Measurements from ENCODE around the gene MAU2. TPM values are rescaled to one million over a fixed set of nuclear protein-coding genes. Genes with fewer than 3 reads are reported as not detected.
"Not testable (repeated sequence)": the region's sequence is repeated elsewhere in the genome, so short reads cannot be mapped to it uniquely, and the experiment has no call there.

The MAU2 gene
- total RNA-seq, 2 donors from 2014 or later = 83.7 to 122 TPM

GRCh38 chr19:19345232-19345631 is 24.6 kb downstream of the MAU2 start:
- Mint-ChIP-seq H3K27ac (no peak overlapping the region), H3K4me3 (no peak overlapping the region), H3K27me3 (no peaks in the 10 kb centered on the region), H3K4me1 (ENCODE audit: low read depth in 2 of 2) (no peaks in the 10 kb centered on the region), H3K36me3 (no peaks in the 10 kb centered on the region), H3K9me3 (no peaks in the 10 kb centered on the region)
- DNase-seq (ENCODE audit: low spot score) (no peak), ATAC-seq (no peak)

- H3K36me3 Mint-ChIP-seq = no peaks in the 10 kb centered on the region
- DNase-seq (ENCODE audit: low spot score) (no peak), ATAC-seq (no peak)
- H3K27me3 Mint-ChIP-seq = no peaks in the 10 kb centered on the region
- no peaks in the 10 kb centered on the region for H3K4me1 Mint-ChIP-seq (ENCODE audit: low read depth in 2 of 2)
- H3K4me3 Mint-ChIP-seq = no peak overlapping the region
- H3K27ac Mint-ChIP-seq = peak overlapping the region in 1 of 2 donors; percentile 48
- no peaks in the 10 kb centered on the region for H3K9me3 Mint-ChIP-seq
Observed at GRCh38 chr19:19345970-19346369, 25.3 kb downstream of the MAU2 start.

DNA sequence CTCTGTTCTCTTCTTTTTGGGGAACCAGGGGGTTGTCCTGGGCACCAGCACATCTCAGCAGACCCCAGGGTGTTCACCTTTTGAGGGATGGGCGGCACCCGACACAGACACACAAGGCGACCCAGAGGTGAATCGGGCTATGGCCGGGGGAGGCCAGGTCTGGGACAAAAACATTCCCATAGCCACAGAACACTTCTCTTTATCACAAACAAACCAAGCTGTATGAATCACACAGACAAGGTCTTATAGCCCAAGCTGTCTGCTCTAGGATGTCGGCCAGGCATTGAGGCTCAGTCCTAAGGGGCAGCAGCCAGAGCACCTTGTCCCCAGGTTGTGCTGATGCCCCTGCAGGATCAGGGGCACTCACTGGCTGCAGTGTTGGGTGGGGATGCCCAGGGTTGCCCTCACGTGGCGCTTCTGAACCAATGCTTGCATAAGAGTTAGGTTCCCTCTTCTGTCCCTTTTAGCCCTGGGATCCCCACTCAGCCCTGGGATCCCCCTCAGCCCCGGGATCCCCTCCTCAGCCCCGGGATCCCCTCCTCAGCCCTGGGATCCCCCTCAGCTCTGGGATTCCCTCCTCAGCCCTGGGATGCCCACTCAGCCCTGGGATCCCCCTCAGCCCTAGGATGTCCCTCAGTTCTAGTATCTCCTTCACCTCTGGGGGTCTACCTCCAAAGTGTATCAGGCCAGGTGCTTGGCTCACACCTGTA is 26.9 kb downstream of the MAU2 start:
- no peaks in the 10 kb centered on the region for H3K4me1 Mint-ChIP-seq (ENCODE audit: low read depth in 2 of 2)
- DNase-seq (ENCODE audit: low spot score) = no peak
- no peaks in the 10 kb centered on the region for H3K27me3 Mint-ChIP-seq
- H3K27ac Mint-ChIP-seq = peak overlapping the region in 1 of 2 donors; percentile 48
- ATAC-seq = peak in 1 of 2 donors; percentile 12
- no peak overlapping the region for H3K4me3 Mint-ChIP-seq
- H3K9me3 Mint-ChIP-seq = no peaks in the 10 kb centered on the region
- H3K36me3 Mint-ChIP-seq = no peaks in the 10 kb centered on the region

DNA sequence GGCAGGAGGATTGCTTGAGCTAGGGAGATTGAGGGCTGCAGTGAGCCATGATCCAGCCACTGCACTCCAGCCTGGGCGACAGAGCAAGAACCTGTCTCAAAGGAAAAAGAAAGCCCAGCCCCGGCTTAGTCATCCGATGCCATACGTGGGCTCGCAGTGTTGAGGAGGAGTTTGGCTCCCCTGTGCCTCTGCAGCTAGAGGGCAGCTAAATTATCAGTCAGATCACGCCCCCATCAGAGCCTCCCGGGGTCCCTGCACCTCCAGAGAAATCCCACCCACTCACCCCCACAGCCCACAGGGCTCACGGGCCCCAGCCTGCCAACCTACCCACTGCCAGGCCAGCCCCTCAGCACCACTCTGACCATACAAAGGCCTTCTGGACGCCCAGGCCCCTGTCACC is 27.6 kb downstream of the MAU2 start:
- no peaks in the 10 kb centered on the region for H3K4me1 Mint-ChIP-seq (ENCODE audit: low read depth in 2 of 2)
- no peaks in the 10 kb centered on the region for H3K9me3 Mint-ChIP-seq
- ATAC-seq (no peak), DNase-seq (ENCODE audit: low spot score) (no peak)
- H3K27ac Mint-ChIP-seq = no peak overlapping the region
- H3K27me3 Mint-ChIP-seq = no peaks in the 10 kb centered on the region
- H3K4me3 Mint-ChIP-seq = no peak overlapping the region
- no peaks in the 10 kb centered on the region for H3K36me3 Mint-ChIP-seq

- no peak for DNase-seq (ENCODE audit: low spot score)
- Mint-ChIP-seq H3K4me1 (ENCODE audit: low read depth in 2 of 2) (no peaks in the 10 kb centered on the region), H3K4me3 (no peak overlapping the region), H3K27me3 (no peaks in the 10 kb centered on the region), H3K27ac (no peak overlapping the region), H3K36me3 (no peaks in the 10 kb centered on the region), H3K9me3 (no peaks in the 10 kb centered on the region)
- ATAC-seq = no peak
Observed at GRCh38 chr19:19349365-19349764, 28.7 kb downstream of the MAU2 start.

GRCh38 chr19:19350756-19351155 is 30.1 kb downstream of the MAU2 start:
- H3K36me3 Mint-ChIP-seq; H3K4me1 Mint-ChIP-seq (ENCODE audit: low read depth in 2 of 2); H3K27ac Mint-ChIP-seq; H3K9me3 Mint-ChIP-seq; H3K4me3 Mint-ChIP-seq; ATAC-seq; DNase-seq (ENCODE audit: low spot score); H3K27me3 Mint-ChIP-seq: not testable (repeated sequence)

DNA sequence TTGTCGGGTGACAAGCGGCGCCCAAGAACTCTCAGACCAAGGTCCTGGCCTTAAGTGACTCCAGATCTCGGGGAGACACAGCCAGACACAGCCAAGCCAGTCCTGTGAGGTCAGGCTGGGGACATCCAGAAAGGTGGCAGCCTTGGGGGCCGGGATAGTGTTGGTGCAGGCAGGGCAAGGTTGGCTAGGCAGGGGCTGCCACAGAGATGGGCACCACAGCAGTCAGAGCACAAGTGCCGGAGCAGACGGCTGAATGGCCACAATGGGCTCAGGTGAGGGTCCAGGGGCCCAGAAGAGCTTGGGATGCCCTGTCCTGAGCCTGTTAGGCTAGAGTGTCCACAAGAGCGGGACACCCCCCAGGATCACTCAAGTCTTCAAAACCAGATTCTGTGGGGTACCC is 32.2 kb downstream of the MAU2 start:
- no peaks in the 10 kb centered on the region for H3K4me1 Mint-ChIP-seq (ENCODE audit: low read depth in 2 of 2)

GRCh38 chr19:19354007-19354406 is 33.4 kb downstream of the MAU2 start:
- Mint-ChIP-seq H3K36me3 (no peaks in the 10 kb centered on the region), H3K4me3 (no peak overlapping the region), H3K27me3 (no peaks in the 10 kb centered on the region), H3K9me3 (no peaks in the 10 kb centered on the region), H3K27ac (no peak overlapping the region), H3K4me1 (ENCODE audit: low read depth in 2 of 2) (no peaks in the 10 kb centered on the region)
- ATAC-seq (no peak), DNase-seq (ENCODE audit: low spot score) (no peak)

More for the DNA sequence above, 32.2 kb downstream of the MAU2 start:
- H3K9me3 Mint-ChIP-seq = no peaks in the 10 kb centered on the region
- H3K27ac Mint-ChIP-seq = no peak overlapping the region
- ATAC-seq (no peak), DNase-seq (ENCODE audit: low spot score) (no peak)
- H3K4me3 Mint-ChIP-seq = no peak overlapping the region
- no peaks in the 10 kb centered on the region for H3K36me3 Mint-ChIP-seq
- H3K27me3 Mint-ChIP-seq = no peaks in the 10 kb centered on the region

- Mint-ChIP-seq H3K4me3 (no peak overlapping the region), H3K9me3 (no peaks in the 10 kb centered on the region), H3K4me1 (ENCODE audit: low read depth in 2 of 2) (no peaks in the 10 kb centered on the region), H3K36me3 (no peaks in the 10 kb centered on the region), H3K27ac (no peak overlapping the region), H3K27me3 (no peaks in the 10 kb centered on the region)
- DNase-seq (ENCODE audit: low spot score) (no peak), ATAC-seq (no peak)
Observed at GRCh38 chr19:19354932-19355331, 34.3 kb downstream of the MAU2 start.

DNA sequence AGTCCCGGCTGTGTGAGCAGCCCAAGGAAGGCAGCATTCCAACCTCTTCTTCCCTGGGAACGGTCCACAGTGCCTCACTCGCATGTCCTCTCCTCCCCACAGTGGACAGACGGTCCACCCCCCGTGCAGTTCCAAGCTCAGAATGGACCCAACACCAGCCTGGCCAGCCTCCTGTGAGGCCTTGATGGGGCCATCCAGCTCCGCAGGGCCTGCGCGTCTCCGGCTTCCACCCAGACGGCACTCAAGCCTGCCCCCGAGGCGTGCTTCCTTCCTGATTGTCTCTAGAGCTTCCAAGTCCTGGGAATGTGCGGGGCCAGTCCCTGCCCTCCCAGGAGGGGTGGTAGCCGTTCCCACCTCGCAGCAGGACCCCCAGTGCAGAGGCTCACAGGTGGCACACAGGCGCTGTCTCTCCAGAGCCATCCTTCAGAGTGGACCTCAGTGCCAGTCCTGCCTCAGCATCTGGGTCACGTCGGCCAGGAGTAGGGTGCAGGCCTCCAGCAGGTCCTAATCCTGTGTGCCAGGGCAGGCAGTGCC is 35.0 kb downstream of the MAU2 start:
- Mint-ChIP-seq H3K27me3 (no peaks in the 10 kb centered on the region), H3K27ac (no peak overlapping the region), H3K4me1 (ENCODE audit: low read depth in 2 of 2) (no peaks in the 10 kb centered on the region), H3K36me3 (no peaks in the 10 kb centered on the region), H3K4me3 (no peak overlapping the region), H3K9me3 (no peaks in the 10 kb centered on the region)
- DNase-seq (ENCODE audit: low spot score) (no peak), ATAC-seq (peak in 1 of 2 donors; percentile 12)

DNA sequence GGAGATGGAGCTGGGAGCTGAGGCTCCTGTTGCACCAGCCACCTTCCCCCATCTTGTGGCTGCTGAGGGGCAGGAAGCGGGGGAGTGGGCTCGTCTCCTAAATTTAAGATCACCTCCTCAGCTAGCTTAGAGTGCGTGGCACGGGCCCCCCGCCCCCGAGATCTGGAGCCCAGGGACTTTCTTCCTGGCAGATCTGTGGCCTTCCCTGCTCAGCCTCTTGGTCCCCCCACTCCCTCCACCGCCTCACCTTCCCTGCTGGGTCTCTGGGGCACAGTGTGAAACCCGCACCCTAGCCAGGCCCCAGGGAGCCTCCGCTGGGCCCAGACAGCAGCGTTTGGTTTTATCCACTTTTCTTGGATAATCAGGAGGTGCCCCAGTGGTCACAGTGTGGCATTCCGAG is 35.9 kb downstream of the MAU2 start:
- ATAC-seq = no peak

DNA sequence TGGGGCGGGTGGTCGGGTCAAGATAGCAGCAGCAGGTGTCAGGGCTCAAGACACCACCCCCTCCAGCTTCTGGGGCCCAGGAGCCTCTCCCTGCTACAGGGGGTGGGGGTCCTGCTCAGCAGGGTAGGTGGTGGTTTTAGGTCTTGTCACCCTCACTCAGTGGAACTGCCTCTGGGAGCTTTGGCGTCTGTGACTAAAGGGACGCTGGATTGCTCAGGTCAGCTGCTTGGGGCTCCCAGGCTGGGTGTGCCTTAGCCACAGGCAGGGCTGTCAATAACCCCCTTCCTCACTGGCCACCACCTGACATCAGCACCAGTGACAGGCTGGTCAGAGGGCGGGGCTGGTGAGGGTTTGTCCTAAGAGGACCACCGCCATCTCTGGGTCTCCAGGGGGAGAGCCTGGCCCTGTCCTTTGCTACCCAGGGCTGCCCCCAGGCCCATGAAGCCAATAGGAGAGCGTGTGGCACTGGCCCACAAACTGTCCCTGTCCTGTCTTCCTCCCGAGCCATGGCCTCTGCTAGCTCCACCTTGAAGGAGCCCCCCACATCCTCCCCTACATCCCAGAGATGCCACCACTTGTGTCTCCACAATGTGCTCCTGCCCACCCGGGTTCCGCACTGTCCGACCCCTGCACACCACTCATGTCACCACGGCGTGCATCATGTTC is 36.4 kb downstream of the MAU2 start:
- H3K4me1 Mint-ChIP-seq (ENCODE audit: low read depth in 2 of 2) = peaks cover 5 to 8% of the 10 kb centered on the region in 2 donors
- ATAC-seq (no peak), DNase-seq (ENCODE audit: low spot score) (no peak)
- no peak overlapping the region for H3K4me3 Mint-ChIP-seq
- no peaks in the 10 kb centered on the region for H3K36me3 Mint-ChIP-seq
- H3K27me3 Mint-ChIP-seq = no peaks in the 10 kb centered on the region
- H3K27ac Mint-ChIP-seq = no peak overlapping the region
- H3K9me3 Mint-ChIP-seq = no peaks in the 10 kb centered on the region

More for the DNA sequence above, 35.9 kb downstream of the MAU2 start:
- Mint-ChIP-seq H3K36me3 (no peaks in the 10 kb centered on the region), H3K27me3 (no peaks in the 10 kb centered on the region), H3K9me3 (no peaks in the 10 kb centered on the region), H3K4me3 (no peak overlapping the region), H3K4me1 (ENCODE audit: low read depth in 2 of 2) (peaks cover 5% of the 10 kb centered on the region in 2 donors), H3K27ac (no peak overlapping the region)
- no peak for DNase-seq (ENCODE audit: low spot score)

GRCh38 chr19:19361075-19361594 is 40.5 kb downstream of the MAU2 start:
- peak overlapping the region; percentile 64 to 67 for H3K27ac Mint-ChIP-seq
- H3K9me3 Mint-ChIP-seq = no peaks in the 10 kb centered on the region
- no peaks in the 10 kb centered on the region for H3K36me3 Mint-ChIP-seq
- DNase-seq (ENCODE audit: low spot score) (peak; percentile 72), ATAC-seq (peak; percentile 81)
- H3K27me3 Mint-ChIP-seq = no peaks in the 10 kb centered on the region
- H3K4me3 Mint-ChIP-seq = peak overlapping the region; percentile 51
- peaks cover 12 to 17% of the 10 kb centered on the region in 2 donors for H3K4me1 Mint-ChIP-seq (ENCODE audit: low read depth in 2 of 2)

- H3K36me3 Mint-ChIP-seq = no peaks in the 10 kb centered on the region
- no peak overlapping the region for H3K4me3 Mint-ChIP-seq
- H3K4me1 Mint-ChIP-seq (ENCODE audit: low read depth in 2 of 2) = peaks cover 17% of the 10 kb centered on the region in 2 donors
- peak overlapping the region; percentile 37 to 48 for H3K27ac Mint-ChIP-seq
- ATAC-seq (no peak), DNase-seq (ENCODE audit: low spot score) (no peak)
- no peaks in the 10 kb centered on the region for H3K9me3 Mint-ChIP-seq
- H3K27me3 Mint-ChIP-seq = no peaks in the 10 kb centered on the region
Observed at GRCh38 chr19:19362075-19362474, 41.4 kb downstream of the MAU2 start.

Data from natural killer cell treated with Interleukin-12 subunit alpha and Interleukin-12 subunit beta and Interleukin-15 and Interleukin-18, amount 100 ng/mL, for 72 hours (primary cell).